ENCODE data around the gene KRTAP10-11.

KRTAP10-11 gene

DNA sequence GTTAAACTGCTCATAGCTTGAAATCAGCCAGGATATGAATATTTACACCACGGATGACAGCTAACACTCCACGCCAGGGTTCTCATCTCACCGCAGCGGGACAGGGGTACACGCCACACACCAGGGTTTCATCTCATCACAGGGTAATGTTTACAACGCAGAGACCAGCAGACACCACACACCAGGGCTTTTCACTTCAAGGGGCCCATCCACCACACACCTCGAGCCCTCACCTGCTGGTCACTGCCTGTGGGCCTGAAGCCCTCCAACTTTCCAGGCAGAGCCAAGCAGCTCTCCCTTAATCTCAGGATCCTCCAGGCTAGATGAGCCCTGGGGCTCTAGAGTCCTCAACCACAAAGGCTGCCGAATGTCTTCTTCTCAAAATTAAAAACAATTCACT is 49.4 kb downstream of the KRTAP10-11 start:
- DNase-seq (ENCODE audit: low spot score): no peak

DNA sequence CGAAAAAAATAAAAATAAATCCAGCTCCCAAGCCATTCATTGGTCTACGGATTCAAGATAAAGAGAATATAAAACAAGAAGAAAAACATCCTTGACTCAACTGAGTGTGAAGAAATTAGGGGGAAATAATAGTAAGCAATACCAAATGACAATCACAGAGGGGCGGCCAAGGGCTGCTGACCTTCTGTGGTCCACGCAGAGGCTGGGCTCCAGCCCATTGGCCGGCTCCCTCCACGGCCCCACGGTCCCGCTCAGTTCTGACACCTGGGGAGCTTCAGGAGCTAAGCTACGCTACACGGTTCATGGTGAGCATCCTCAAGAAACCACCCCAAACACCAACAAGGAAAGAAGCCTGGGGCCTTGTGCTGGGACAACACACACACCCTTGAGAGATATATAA is 50.4 kb downstream of the KRTAP10-11 start:
- DNase-seq (ENCODE audit: low spot score): no peak

All from hematopoietic multipotent progenitor cell treated with erythropoietin and hydrocortisone succinate and interleukin-3 and kit ligand, for 17 days (in vitro differentiated cells).